ENCODE measurements around the gene SPDYE2.
"Not testable (repeated sequence)": the region's sequence is repeated elsewhere in the genome, so short reads cannot be mapped to it uniquely, and the experiment has no call there.

GRCh38 chr7:102583495-102583894 lies 32.5 kb downstream of the SPDYE2 start:
- TF ChIP-seq POLR2AphosphoS5 (IDR thresholded peaks at IDR 0.05; ENCODE audit: low read length); KDM1A (IDR thresholded peaks at IDR 0.05; ENCODE audit: borderline replicate concordance); CHD4 (IDR thresholded peaks at IDR 0.05); CEBPB (IDR thresholded peaks at IDR 0.05; ENCODE audit: borderline replicate concordance in 1 of 2, low read depth in 2 of 2, low read length in 2 of 2); CTCF (IDR thresholded peaks at IDR 0.05 in 2 of 3, conservative IDR thresholded peaks at IDR 0.05 in 1 of 3; ENCODE audit: control insufficient read depth in 2 of 3, extremely low read depth in 1 of 3, insufficient read depth in 1 of 3, low read depth in 3 of 3, low read length in 3 of 3); E2F8 (IDR thresholded peaks at IDR 0.05; ENCODE audit: low read depth, partially characterized antibody); YY1 (IDR thresholded peaks at IDR 0.05; ENCODE audit: low read depth, low read length); CBX5 (IDR thresholded peaks at IDR 0.05; ENCODE audit: low read depth); HCFC1 (IDR thresholded peaks at IDR 0.05; ENCODE audit: low read length): not testable (repeated sequence)
- TF ChIP-seq, protein P1, sequence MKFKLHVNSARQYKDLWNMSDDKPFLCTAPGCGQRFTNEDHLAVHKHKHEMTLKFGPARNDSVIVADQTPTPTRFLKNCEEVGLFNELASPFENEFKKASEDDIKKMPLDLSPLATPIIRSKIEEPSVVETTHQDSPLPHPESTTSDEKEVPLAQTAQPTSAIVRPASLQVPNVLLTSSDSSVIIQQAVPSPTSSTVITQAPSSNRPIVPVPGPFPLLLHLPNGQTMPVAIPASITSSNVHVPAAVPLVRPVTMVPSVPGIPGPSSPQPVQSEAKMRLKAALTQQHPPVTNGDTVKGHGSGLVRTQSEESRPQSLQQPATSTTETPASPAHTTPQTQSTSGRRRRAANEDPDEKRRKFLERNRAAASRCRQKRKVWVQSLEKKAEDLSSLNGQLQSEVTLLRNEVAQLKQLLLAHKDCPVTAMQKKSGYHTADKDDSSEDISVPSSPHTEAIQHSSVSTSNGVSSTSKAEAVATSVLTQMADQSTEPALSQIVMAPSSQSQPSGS (IDR thresholded peaks at IDR 0.05; ENCODE audit: low read length) = not testable (repeated sequence)
- TF ChIP-seq, protein P2, sequence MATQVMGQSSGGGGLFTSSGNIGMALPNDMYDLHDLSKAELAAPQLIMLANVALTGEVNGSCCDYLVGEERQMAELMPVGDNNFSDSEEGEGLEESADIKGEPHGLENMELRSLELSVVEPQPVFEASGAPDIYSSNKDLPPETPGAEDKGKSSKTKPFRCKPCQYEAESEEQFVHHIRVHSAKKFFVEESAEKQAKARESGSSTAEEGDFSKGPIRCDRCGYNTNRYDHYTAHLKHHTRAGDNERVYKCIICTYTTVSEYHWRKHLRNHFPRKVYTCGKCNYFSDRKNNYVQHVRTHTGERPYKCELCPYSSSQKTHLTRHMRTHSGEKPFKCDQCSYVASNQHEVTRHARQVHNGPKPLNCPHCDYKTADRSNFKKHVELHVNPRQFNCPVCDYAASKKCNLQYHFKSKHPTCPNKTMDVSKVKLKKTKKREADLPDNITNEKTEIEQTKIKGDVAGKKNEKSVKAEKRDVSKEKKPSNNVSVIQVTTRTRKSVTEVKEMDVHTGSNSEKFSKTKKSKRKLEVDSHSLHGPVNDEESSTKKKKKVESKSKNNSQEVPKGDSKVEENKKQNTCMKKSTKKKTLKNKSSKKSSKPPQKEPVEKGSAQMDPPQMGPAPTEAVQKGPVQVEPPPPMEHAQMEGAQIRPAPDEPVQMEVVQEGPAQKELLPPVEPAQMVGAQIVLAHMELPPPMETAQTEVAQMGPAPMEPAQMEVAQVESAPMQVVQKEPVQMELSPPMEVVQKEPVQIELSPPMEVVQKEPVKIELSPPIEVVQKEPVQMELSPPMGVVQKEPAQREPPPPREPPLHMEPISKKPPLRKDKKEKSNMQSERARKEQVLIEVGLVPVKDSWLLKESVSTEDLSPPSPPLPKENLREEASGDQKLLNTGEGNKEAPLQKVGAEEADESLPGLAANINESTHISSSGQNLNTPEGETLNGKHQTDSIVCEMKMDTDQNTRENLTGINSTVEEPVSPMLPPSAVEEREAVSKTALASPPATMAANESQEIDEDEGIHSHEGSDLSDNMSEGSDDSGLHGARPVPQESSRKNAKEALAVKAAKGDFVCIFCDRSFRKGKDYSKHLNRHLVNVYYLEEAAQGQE (IDR thresholded peaks at IDR 0.05; ENCODE audit: low read depth, low read length) = not testable (repeated sequence)
